ENCODE data around the gene CIRBP. TPM values are rescaled to one million over a fixed set of nuclear protein-coding genes. Genes with fewer than 3 reads are reported as not detected.

The CIRBP gene
- total RNA-seq, 3 donors from 2014 or later (not counting 1 experiment from before 2014, with no cell fraction given), result 410 to 454 (median 440) TPM

DNA sequence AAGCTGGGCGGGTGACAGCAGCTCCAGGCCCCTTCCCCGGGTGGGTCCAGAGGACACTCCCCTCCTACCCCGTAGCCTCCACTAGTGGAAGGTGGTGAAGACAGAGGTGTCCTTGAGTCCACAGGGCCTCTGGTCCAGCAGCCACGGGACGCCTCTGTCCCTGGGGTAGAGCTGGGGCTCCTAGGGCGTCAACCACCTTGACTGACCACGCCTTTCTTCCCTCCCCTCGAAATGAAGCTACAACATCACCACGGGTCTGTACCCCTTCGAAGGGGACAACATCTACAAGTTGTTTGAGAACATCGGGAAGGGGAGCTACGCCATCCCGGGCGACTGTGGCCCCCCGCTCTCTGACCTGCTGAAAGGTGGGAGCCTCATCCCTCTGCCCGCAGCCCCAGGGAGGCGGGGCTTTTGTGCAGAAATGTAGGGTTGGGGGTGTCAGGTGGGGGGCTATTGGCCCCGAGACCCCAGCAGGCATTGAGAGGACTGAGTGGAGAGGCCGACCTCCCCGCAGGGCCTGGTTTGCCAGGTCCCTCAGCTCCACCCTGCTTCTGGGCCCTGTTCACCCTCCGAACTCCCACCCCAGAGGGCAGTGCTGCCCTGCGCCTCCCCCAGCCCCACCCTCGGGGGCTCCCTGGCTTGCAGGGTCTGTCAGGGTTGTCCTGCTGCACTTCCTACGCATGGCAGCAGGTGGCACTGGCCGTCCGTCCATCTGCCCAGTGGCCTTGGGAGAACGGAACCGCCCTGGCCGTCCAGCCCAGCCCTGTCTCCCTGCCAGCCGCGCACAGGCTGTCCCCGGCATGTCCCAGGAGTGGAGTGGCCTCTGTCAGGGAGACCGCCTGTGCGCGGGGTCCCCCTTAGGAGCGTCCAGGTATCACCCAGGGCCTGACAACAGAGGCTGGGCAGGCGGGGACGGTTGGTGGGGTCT is 47.9 kb upstream of the CIRBP start:
- TF ChIP-seq, protein P1, sequence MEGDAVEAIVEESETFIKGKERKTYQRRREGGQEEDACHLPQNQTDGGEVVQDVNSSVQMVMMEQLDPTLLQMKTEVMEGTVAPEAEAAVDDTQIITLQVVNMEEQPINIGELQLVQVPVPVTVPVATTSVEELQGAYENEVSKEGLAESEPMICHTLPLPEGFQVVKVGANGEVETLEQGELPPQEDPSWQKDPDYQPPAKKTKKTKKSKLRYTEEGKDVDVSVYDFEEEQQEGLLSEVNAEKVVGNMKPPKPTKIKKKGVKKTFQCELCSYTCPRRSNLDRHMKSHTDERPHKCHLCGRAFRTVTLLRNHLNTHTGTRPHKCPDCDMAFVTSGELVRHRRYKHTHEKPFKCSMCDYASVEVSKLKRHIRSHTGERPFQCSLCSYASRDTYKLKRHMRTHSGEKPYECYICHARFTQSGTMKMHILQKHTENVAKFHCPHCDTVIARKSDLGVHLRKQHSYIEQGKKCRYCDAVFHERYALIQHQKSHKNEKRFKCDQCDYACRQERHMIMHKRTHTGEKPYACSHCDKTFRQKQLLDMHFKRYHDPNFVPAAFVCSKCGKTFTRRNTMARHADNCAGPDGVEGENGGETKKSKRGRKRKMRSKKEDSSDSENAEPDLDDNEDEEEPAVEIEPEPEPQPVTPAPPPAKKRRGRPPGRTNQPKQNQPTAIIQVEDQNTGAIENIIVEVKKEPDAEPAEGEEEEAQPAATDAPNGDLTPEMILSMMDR (IDR thresholded peaks at IDR 0.05), result no peak
- no peaks in the 10 kb centered on the region for H3K4me1 Mint-ChIP-seq
- 91% methylated on average over 35 of the region's 38 CpGs for WGBS (ENCODE audit: insufficient coverage)
- intact Hi-C loops (cut with micrococcal nuclease), result no loop called here
- DNase-seq (no peak), ATAC-seq (peak in 2 of 3 donors; percentile 26 to 46)
- no peak overlapping the region for H3K27ac Mint-ChIP-seq
- no peak overlapping the region for H3K27ac ChIP-seq (ENCODE audit: low read length)
- no peak overlapping the region for H3K4me3 ChIP-seq (ENCODE audit: low read length)
- no peaks in the 10 kb centered on the region for H3K4me1 ChIP-seq (ENCODE audit: control insufficient read depth, insufficient read depth, low read length)
- no peaks in the 10 kb centered on the region for H3K9me3 ChIP-seq (ENCODE audit: control insufficient read depth, insufficient read depth, low read length)
- no peaks in the 10 kb centered on the region for H3K27me3 ChIP-seq (ENCODE audit: control insufficient read depth, insufficient read depth, low read length)
- H3K9me3 Mint-ChIP-seq, result no peaks in the 10 kb centered on the region
- H3K36me3 Mint-ChIP-seq, result no peaks in the 10 kb centered on the region
- H3K36me3 ChIP-seq (ENCODE audit: control insufficient read depth, insufficient read depth, low read length), result peaks cover 38% of the 10 kb centered on the region
- H3K4me3 Mint-ChIP-seq, result no peak overlapping the region
- no peaks in the 10 kb centered on the region for H3K27me3 Mint-ChIP-seq (ENCODE audit: low read depth in 2 of 2)

DNA sequence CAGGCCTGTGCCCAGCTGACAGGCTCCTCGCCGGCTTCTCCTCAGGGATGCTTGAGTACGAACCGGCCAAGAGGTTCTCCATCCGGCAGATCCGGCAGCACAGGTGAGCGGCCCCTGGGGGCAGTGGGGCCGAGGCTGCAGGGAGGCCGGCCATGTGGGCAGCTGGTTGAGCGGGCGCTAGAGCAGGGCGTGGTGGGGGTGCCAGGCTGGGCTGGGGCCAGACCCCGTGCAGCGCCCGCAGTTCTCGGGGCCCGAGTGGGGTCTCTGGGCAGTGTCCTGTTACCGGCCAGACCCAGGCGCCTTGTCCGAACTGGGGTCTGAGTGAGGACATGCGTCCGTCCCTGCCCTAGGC is 47.3 kb upstream of the CIRBP start:
- WGBS (ENCODE audit: insufficient coverage), result 97% methylated on average over 22 of the region's 22 CpGs

DNA sequence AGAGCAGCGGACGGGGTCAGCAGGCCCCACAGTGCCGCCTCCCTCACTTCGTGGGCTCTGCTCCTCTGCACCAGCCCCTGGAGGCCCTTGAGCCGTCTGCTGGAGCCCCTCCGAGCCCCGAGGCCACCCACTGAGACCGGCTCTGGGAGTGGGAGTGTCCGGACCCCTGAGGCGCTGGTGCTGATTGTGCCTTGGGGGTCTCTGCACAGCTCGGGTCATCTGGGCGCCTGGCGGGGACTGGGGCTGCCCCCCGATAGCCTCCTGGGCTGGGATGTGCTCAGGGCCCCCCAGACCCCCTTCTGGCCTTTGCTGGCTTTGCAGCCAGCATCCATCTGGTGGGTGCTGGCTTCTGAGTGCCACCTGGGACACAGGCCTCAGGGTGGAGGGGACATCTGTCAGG is 46.7 kb upstream of the CIRBP start:
- 95% methylated on average over 14 of the region's 14 CpGs for WGBS (ENCODE audit: insufficient coverage)

More for the DNA sequence above, 47.3 kb upstream of the CIRBP start:
- H3K4me3 Mint-ChIP-seq, result no peak overlapping the region
- TF ChIP-seq, protein P1 (IDR thresholded peaks at IDR 0.05), result no peak
- intact Hi-C loops (cut with micrococcal nuclease), result no loop called here
- H3K9me3 ChIP-seq (ENCODE audit: control insufficient read depth, insufficient read depth, low read length), result no peaks in the 10 kb centered on the region
- no peak for DNase-seq
- no peaks in the 10 kb centered on the region for H3K27me3 ChIP-seq (ENCODE audit: control insufficient read depth, insufficient read depth, low read length)
- H3K27ac Mint-ChIP-seq, result no peak overlapping the region
- no peaks in the 10 kb centered on the region for H3K4me1 ChIP-seq (ENCODE audit: control insufficient read depth, insufficient read depth, low read length)
- H3K4me3 ChIP-seq (ENCODE audit: low read length), result no peak overlapping the region
- no peaks in the 10 kb centered on the region for H3K9me3 Mint-ChIP-seq
- peaks cover 41% of the 10 kb centered on the region for H3K36me3 ChIP-seq (ENCODE audit: control insufficient read depth, insufficient read depth, low read length)
- no peaks in the 10 kb centered on the region for H3K4me1 Mint-ChIP-seq
- no peak overlapping the region for H3K27ac ChIP-seq (ENCODE audit: low read length)
- H3K27me3 Mint-ChIP-seq (ENCODE audit: low read depth in 2 of 2), result no peaks in the 10 kb centered on the region
- no peaks in the 10 kb centered on the region for H3K36me3 Mint-ChIP-seq
- no peak for ATAC-seq

More for the DNA sequence above, 46.7 kb upstream of the CIRBP start:
- DNase-seq (no peak), ATAC-seq (no peak)
- Mint-ChIP-seq H3K27me3 (ENCODE audit: low read depth in 2 of 2) (no peaks in the 10 kb centered on the region), H3K9me3 (no peaks in the 10 kb centered on the region), H3K4me3 (no peak overlapping the region), H3K27ac (no peak overlapping the region), H3K4me1 (no peaks in the 10 kb centered on the region), H3K36me3 (no peaks in the 10 kb centered on the region)
- Histone ChIP-seq H3K27ac (ENCODE audit: low read length) (no peak overlapping the region), H3K9me3 (ENCODE audit: control insufficient read depth, insufficient read depth, low read length) (no peaks in the 10 kb centered on the region), H3K4me3 (ENCODE audit: low read length) (no peak overlapping the region), H3K36me3 (ENCODE audit: control insufficient read depth, insufficient read depth, low read length) (peaks cover 45% of the 10 kb centered on the region), H3K27me3 (ENCODE audit: control insufficient read depth, insufficient read depth, low read length) (no peaks in the 10 kb centered on the region), H3K4me1 (ENCODE audit: control insufficient read depth, insufficient read depth, low read length) (no peaks in the 10 kb centered on the region)
- TF ChIP-seq, protein P1 (IDR thresholded peaks at IDR 0.05), result no peak
- intact Hi-C loops (cut with micrococcal nuclease), result no loop called here
